ENCODE data around the gene ZNF532.

GRCh38 chr18:58867281-58867961 lies 2.7 kb downstream of the ZNF532 start:
- no peak for TF ChIP-seq CTCF (IDR thresholded peaks at IDR 0.05)
- TF ChIP-seq POLR2A (IDR thresholded peaks at IDR 0.05), result no peak

All from Peyer's patch (tissue), 4 donors.